Measurements from ENCODE around the gene LRPAP1.
"Not testable (repeated sequence)": the region's sequence is repeated elsewhere in the genome, so short reads cannot be mapped to it uniquely, and the experiment has no call there.

The LRPAP1 gene

DNA sequence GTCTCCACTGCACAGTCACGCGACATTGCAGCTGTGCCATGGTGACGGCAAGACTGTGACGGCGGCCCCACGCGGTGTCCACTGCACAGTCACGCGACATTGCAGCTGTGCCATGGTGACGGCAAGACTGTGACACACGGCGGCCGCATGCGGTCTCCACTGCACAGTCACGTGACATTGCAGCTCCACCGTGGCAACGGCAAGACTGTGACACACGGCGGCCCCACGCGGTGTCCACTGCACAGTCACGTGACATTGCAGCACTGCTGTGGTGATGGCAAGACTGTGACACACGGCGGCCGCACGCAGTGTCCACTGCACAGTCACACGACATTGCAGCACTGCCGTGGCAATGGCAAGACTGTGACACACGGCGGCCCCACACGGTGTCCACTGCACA, 32.7 kb upstream of the LRPAP1 start:
- not testable (repeated sequence) for H3K27me3 ChIP-seq (ENCODE audit: control insufficient read depth, insufficient read depth, low read length)

DNA sequence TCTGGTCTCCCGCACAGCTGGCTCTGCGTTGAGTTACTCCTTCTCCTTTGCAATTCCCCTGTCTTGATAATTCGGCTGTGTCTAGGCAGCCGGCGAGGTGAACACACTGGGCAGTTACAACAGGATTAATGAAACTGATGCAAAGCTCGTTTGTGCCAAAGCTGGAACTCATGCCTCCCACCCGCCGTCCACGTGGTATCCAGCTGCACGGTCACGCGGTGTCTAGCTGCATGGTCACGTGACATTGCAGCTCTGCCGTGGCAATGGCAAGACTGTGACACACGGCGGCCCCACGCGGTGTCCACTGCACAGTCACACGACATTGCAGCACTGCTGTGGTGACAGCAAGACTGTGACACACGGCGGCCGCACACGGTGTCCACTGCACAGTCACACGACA, 31.2 kb upstream of the LRPAP1 start:
- Histone ChIP-seq H3K4me1 (no peaks in the 10 kb centered on the region), H3K9ac (no peak overlapping the region), H3K36me3 (ENCODE audit: control insufficient read depth, insufficient read depth, low read length) (no peaks in the 10 kb centered on the region), H3K27me3 (ENCODE audit: control insufficient read depth, insufficient read depth, low read length) (no peaks in the 10 kb centered on the region), H2AFZ (no peak overlapping the region), H3K27ac (no peak overlapping the region), H3K4me3 (ENCODE audit: low read depth, low read length) (no peak overlapping the region), H3K4me2 (ENCODE audit: low read length) (no peak overlapping the region), H3K9me3 (ENCODE audit: control insufficient read depth, low read length) (no peaks in the 10 kb centered on the region), H3K79me2 (no peaks in the 10 kb centered on the region)
- TF ChIP-seq, protein P1, sequence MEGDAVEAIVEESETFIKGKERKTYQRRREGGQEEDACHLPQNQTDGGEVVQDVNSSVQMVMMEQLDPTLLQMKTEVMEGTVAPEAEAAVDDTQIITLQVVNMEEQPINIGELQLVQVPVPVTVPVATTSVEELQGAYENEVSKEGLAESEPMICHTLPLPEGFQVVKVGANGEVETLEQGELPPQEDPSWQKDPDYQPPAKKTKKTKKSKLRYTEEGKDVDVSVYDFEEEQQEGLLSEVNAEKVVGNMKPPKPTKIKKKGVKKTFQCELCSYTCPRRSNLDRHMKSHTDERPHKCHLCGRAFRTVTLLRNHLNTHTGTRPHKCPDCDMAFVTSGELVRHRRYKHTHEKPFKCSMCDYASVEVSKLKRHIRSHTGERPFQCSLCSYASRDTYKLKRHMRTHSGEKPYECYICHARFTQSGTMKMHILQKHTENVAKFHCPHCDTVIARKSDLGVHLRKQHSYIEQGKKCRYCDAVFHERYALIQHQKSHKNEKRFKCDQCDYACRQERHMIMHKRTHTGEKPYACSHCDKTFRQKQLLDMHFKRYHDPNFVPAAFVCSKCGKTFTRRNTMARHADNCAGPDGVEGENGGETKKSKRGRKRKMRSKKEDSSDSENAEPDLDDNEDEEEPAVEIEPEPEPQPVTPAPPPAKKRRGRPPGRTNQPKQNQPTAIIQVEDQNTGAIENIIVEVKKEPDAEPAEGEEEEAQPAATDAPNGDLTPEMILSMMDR (IDR thresholded peaks at IDR 0.05) = no peak

More for the DNA sequence above, 32.7 kb upstream of the LRPAP1 start:
- not testable (repeated sequence) for H3K27ac ChIP-seq; H3K9me3 ChIP-seq (ENCODE audit: control insufficient read depth, low read length); H3K4me3 ChIP-seq (ENCODE audit: low read depth, low read length); H3K4me1 ChIP-seq; H3K9ac ChIP-seq; H3K79me2 ChIP-seq; H2AFZ ChIP-seq; H3K4me2 ChIP-seq (ENCODE audit: low read length); H3K36me3 ChIP-seq (ENCODE audit: control insufficient read depth, insufficient read depth, low read length)

DNA sequence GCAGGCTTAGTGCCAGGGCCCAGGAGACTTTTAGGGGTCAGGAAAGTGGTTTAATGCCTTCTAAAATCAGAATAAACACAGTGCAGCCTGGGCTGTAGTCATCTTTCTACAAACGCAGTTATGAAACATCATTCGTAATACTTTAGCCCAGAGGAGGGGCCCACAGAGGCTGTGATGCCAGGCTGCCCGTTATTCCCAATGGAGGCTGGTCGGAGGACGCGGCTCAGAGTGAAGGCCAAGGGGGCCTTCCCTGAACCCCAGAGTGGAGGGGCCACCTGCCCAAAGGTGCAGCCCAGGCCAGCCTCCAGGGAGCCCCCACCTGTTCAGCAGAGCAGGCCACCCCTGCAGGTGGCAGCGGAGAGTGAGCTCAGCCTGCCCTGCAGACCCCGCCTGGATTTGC, 29.9 kb upstream of the LRPAP1 start:
- H3K4me1 ChIP-seq; H3K79me2 ChIP-seq; H3K4me3 ChIP-seq (ENCODE audit: low read depth, low read length); H3K27ac ChIP-seq; H3K36me3 ChIP-seq (ENCODE audit: control insufficient read depth, insufficient read depth, low read length); H3K9me3 ChIP-seq (ENCODE audit: control insufficient read depth, low read length); H3K27me3 ChIP-seq (ENCODE audit: control insufficient read depth, insufficient read depth, low read length); H2AFZ ChIP-seq; H3K4me2 ChIP-seq (ENCODE audit: low read length); H3K9ac ChIP-seq: not testable (repeated sequence)

DNA sequence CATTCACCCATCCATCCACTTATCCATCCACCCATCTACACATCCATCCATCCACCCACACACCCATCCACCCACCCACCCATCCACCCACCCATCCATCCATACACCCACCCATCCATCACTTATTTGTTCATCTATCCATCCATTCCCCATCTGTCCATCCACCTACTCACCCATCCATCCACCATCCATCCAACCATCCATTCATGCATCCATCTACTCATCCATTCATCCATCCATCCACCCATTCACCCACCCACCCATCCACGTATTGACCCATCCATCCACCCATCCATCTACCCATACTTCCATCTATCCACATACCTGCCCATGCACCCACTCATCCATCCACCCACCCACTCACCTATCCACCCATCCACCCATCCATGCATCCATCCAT, 28.2 kb upstream of the LRPAP1 start:
- not testable (repeated sequence) for H3K27me3 ChIP-seq (ENCODE audit: control insufficient read depth, insufficient read depth, low read length); H3K27ac ChIP-seq; H3K4me3 ChIP-seq (ENCODE audit: low read depth, low read length); H3K4me1 ChIP-seq; H3K36me3 ChIP-seq (ENCODE audit: control insufficient read depth, insufficient read depth, low read length); H3K79me2 ChIP-seq; H3K4me2 ChIP-seq (ENCODE audit: low read length); H3K9me3 ChIP-seq (ENCODE audit: control insufficient read depth, low read length); H2AFZ ChIP-seq; H3K9ac ChIP-seq

DNA sequence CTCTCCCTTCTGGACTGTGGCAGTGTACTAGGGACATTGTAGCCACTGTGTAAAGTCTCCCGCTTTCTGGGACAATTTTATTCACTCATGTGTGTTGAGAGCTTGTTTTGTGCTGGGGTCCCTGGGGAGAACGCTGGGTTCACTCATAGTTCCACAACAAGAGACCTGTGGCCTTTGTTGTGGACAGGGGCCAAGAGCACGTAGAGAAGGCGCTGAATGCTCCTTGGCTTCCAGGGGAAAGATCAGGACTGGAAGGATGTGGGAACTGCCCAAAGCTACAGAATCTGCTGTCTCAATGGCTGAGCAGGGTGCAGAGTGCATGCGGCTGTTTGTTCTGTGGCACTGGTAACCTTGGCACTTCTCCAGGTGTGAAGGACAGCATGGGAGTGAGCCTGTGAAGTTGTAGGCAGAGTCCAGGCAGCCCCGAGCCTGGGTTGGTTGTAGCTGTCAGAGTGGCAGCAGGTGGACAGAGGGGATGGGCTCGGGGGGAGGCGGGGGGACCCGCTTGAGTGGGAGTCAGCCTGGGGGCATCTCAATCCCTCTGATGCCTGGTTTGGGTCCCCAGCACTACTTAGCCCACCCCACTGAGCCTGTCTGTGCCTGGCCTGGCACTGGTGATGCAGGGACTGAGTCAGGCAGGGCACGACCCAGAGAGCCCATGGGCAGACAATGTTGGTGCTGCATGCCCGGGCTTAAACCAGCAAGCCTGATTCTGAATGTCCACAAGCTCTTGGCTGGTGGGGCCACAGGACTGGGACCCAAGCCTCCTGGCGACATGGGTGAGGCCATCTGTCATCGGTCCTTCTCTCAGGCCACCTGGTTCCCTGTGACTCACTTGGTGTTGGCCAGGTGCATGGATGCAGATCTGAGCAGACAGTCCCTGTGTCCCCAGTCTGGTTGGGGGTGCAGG, 27.4 kb upstream of the LRPAP1 start:
- H2AFZ ChIP-seq; H3K9me3 ChIP-seq (ENCODE audit: control insufficient read depth, low read length); H3K4me1 ChIP-seq; H3K9ac ChIP-seq; H3K36me3 ChIP-seq (ENCODE audit: control insufficient read depth, insufficient read depth, low read length); H3K79me2 ChIP-seq; H3K4me2 ChIP-seq (ENCODE audit: low read length); H3K27me3 ChIP-seq (ENCODE audit: control insufficient read depth, insufficient read depth, low read length); H3K4me3 ChIP-seq (ENCODE audit: low read depth, low read length); H3K27ac ChIP-seq: not testable (repeated sequence)

DNA sequence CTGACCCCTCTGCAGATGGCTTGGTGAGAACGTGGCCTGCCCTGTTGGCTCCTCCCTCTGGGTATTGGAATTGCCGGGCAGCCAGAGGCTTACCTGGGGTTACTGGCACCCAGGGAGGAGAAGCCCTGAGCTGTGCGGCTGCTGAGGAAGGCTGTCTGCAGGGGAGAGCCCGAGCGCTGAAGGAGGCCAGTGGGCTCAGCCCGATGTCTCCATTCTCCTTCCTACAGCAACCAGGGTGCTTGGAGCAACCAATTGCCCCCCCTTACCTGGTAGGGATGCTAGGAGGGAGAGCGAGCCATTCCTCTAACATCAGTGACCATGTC, 26.3 kb upstream of the LRPAP1 start:
- H3K36me3 ChIP-seq (ENCODE audit: control insufficient read depth, insufficient read depth, low read length); H3K79me2 ChIP-seq; H3K4me1 ChIP-seq; H3K4me2 ChIP-seq (ENCODE audit: low read length); H3K9ac ChIP-seq; H3K27me3 ChIP-seq (ENCODE audit: control insufficient read depth, insufficient read depth, low read length); H3K9me3 ChIP-seq (ENCODE audit: control insufficient read depth, low read length); H3K4me3 ChIP-seq (ENCODE audit: low read depth, low read length); H3K27ac ChIP-seq; H2AFZ ChIP-seq: not testable (repeated sequence)

DNA sequence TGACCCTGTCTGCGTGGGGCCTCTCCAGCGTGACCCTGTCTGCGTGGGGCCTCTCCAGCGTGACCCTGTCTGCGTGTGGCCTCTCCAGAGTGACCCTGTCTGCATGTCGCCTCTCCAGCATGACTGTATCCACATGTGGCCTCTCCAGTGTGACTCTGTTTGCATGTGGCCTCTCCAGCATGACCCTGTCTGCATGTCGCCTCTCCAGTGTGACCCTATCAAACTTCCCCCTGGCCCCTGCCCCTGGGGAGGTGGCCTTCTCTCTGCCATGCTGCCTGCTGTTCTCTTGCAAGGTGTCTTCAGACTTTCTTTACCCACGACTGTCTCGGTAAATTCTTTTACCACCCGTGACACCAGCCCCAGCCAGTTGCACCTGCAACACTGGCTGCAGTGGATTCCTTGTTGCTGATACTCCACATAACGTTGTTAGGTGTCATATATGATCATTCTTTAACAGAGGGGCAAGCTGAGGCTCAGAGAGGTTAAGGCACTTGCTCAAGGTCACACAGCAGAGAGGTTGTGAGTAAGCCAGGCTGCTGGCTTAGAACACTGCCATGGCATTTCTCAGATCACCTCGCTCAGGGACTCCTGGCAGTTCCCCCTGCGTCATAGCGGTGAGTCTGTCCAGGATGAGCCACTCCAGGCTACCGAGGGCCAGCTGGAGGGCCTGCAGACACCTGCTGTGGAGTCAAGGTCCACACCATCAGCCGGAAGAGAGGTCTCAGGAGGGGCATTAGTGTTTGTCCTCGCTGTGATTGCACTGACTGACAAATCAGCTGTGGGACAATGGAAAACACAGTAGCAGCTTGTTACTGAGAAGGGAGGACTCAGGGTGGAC, 25.7 kb upstream of the LRPAP1 start:
- H3K9ac ChIP-seq; H2AFZ ChIP-seq; H3K79me2 ChIP-seq; H3K9me3 ChIP-seq (ENCODE audit: control insufficient read depth, low read length); H3K4me1 ChIP-seq; H3K27me3 ChIP-seq (ENCODE audit: control insufficient read depth, insufficient read depth, low read length); H3K4me3 ChIP-seq (ENCODE audit: low read depth, low read length); H3K36me3 ChIP-seq (ENCODE audit: control insufficient read depth, insufficient read depth, low read length); H3K27ac ChIP-seq; H3K4me2 ChIP-seq (ENCODE audit: low read length): not testable (repeated sequence)

DNA sequence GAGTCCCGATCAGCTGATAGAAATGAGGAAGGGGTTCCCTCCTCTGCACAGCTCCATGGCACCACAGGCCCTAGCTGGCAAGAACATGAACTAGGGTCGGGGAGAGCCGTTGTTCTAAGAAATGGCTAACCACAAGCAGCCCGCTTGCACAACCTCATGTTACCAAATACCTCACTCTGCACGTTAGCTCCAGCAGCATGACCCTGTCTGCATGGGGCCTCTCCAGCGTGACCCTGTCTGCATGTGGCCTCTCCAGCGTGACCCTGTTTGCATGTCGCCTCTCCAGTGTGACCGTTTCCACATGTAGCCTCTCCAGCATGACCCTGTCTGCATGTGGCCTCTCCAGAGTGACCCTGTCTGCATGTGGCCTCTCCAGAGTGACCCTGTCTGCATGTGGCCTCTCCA, 24.9 kb upstream of the LRPAP1 start:
- H3K4me2 ChIP-seq (ENCODE audit: low read length); H3K4me1 ChIP-seq; H3K36me3 ChIP-seq (ENCODE audit: control insufficient read depth, insufficient read depth, low read length); H3K9me3 ChIP-seq (ENCODE audit: control insufficient read depth, low read length); H3K79me2 ChIP-seq; H3K27me3 ChIP-seq (ENCODE audit: control insufficient read depth, insufficient read depth, low read length); H3K27ac ChIP-seq; H2AFZ ChIP-seq; H3K4me3 ChIP-seq (ENCODE audit: low read depth, low read length); H3K9ac ChIP-seq: not testable (repeated sequence)

DNA sequence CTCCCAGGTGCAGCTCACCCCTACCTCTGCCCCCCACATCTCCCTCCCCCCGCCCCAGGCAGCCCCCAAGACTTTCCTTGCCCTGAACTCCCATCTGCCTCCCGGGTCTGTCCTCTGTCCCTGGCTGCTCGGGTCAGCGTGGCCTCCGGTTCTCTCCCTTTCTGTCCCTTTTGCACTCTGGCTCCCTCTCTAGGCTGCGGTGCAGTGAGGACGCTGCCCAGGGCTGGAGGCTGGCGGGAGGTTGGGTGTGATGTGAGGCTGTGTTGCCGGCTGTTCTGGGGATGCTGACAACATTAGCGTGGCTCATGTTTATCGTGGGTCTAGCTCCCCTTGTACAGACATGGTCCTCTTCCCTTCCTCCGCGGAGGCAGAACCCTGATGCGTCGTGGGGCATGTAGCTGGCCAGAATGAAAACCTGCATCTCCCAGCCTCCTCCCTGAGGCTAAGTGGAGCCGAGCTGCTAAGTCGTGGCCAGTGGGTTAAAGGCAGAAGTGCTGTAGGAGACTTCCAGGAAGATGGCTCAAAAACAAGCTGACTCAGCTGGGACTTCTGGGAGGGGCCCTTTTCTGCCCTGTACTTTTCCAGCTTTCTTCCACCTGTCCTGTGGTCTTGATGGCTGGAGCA, 24.1 kb upstream of the LRPAP1 start:
- not testable (repeated sequence) for H3K79me2 ChIP-seq; H3K27ac ChIP-seq; H3K4me3 ChIP-seq (ENCODE audit: low read depth, low read length); H3K4me1 ChIP-seq; H2AFZ ChIP-seq; H3K9ac ChIP-seq; H3K4me2 ChIP-seq (ENCODE audit: low read length); H3K36me3 ChIP-seq (ENCODE audit: control insufficient read depth, insufficient read depth, low read length); H3K9me3 ChIP-seq (ENCODE audit: control insufficient read depth, low read length); H3K27me3 ChIP-seq (ENCODE audit: control insufficient read depth, insufficient read depth, low read length)

Measured in parathyroid adenoma (tissue), 2 donors.